Osteocyte (in vitro differentiated cells): ENCODE data around the gene LEKR1. TPM values are rescaled to one million over a fixed set of nuclear protein-coding genes. Genes with fewer than 3 reads are reported as not detected.
A peak's percentile ranks its signal among the peaks of the same experiment; 100 is the strongest.

Source experiments
- DNase-seq: peaks from one replicate; pipeline ENCODE4 v3.0.0; 2021; ENCODE audit warnings: mixed read lengths; ENCODE audit not compliant: unreplicated experiment; ENCODE audit errors: extremely low spot score
- H3K27ac Mint-ChIP-seq: one replicate; pipeline ENCODE4 v1.8.0; 2021; ENCODE audit warnings: mild to moderate bottlenecking, mixed read lengths; ENCODE audit not compliant: unreplicated experiment
- H3K27me3 Mint-ChIP-seq: one replicate; pipeline ENCODE4 v1.8.0; 2021; ENCODE audit warnings: mixed read lengths; ENCODE audit not compliant: unreplicated experiment
- H3K36me3 Mint-ChIP-seq: one replicate; pipeline ENCODE4 v1.8.0; 2021; ENCODE audit warnings: mixed read lengths; ENCODE audit not compliant: unreplicated experiment
- H3K4me1 Mint-ChIP-seq: one replicate; pipeline ENCODE4 v1.8.0; 2021; ENCODE audit warnings: mixed read lengths; ENCODE audit not compliant: unreplicated experiment
- H3K4me3 Mint-ChIP-seq: one replicate; pipeline ENCODE4 v1.8.0; 2021; ENCODE audit warnings: mild to moderate bottlenecking, moderate library complexity, mixed read lengths; ENCODE audit not compliant: unreplicated experiment
- H3K9me3 Mint-ChIP-seq: one replicate; pipeline ENCODE4 v1.8.0; 2021; ENCODE audit warnings: mixed read lengths; ENCODE audit not compliant: unreplicated experiment
- total RNA-seq: library from RNA; stranded (reverse); gene quantifications from 2 replicates; pipeline ENCODE4 v1.2.1, GENCODE V29; 2021
- TF ChIP-seq, protein P1 (sequence below): fragments of 200-600 bp; sonication (generic); IDR thresholded peaks from 2 replicates; pipeline ENCODE4 v1.5.0; 2021; ENCODE audit warnings: antibody characterized with exemption, mild to moderate bottlenecking, moderate library complexity

Gene LEKR1
- total RNA-seq, 1 donor from 2014 or later = 1.0 TPM

GRCh38 chr3:156939315-156939714 is 113.2 kb downstream of the LEKR1 start:
- Mint-ChIP-seq H3K4me1 (no peaks in the 10 kb centered on the region), H3K27ac (no peak overlapping the region), H3K9me3 (no peaks in the 10 kb centered on the region), H3K4me3 (no peak overlapping the region), H3K27me3 (no peaks in the 10 kb centered on the region), H3K36me3 (no peaks in the 10 kb centered on the region)
- DNase-seq = no peak
- TF ChIP-seq, protein P1, sequence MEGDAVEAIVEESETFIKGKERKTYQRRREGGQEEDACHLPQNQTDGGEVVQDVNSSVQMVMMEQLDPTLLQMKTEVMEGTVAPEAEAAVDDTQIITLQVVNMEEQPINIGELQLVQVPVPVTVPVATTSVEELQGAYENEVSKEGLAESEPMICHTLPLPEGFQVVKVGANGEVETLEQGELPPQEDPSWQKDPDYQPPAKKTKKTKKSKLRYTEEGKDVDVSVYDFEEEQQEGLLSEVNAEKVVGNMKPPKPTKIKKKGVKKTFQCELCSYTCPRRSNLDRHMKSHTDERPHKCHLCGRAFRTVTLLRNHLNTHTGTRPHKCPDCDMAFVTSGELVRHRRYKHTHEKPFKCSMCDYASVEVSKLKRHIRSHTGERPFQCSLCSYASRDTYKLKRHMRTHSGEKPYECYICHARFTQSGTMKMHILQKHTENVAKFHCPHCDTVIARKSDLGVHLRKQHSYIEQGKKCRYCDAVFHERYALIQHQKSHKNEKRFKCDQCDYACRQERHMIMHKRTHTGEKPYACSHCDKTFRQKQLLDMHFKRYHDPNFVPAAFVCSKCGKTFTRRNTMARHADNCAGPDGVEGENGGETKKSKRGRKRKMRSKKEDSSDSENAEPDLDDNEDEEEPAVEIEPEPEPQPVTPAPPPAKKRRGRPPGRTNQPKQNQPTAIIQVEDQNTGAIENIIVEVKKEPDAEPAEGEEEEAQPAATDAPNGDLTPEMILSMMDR = no peak

GRCh38 chr3:156941311-156941710 is 115.2 kb downstream of the LEKR1 start:
- Mint-ChIP-seq H3K36me3 (no peaks in the 10 kb centered on the region), H3K4me1 (no peaks in the 10 kb centered on the region), H3K9me3 (peaks cover 13% of the 10 kb centered on the region), H3K27me3 (no peaks in the 10 kb centered on the region), H3K4me3 (no peak overlapping the region), H3K27ac (no peak overlapping the region)
- DNase-seq = no peak
- TF ChIP-seq, protein P1 = no peak

DNA sequence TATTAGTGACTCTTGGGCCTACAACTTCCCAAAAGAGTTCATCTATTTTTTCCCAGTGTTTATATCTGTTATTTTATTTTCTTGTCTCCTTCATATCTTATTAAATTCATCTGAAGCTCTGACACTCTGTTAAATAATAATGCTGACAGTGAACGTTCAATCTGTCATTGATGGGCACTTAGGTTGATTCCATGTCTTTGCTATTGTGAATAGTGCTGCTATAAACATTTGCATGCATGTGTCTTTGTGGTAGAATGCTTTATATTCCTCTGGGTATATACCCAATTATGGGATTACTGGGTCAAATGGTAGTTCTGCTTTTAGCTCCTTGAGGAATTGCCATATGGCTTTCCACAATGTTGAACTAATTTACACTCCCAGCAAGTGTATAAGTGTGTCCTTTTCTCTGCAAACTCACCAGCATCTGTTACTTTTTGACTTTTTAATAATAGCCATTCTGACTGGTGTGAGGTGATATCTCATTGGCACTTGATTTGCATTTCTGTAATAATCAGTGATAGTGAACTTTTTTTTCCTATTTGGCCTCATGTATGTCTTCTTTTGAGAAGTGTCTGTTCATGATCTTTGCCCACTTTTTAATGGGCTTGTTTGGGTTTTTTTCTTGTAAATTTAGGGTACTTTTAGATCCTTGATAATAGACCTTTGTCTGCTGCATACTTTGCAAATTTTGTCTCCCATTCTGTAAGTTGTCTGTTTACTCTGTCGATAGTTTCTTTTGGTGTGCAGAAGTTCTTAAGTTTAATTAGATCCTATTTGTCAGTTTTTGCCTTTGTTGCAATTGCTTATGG is 122.5 kb downstream of the LEKR1 start:
- Mint-ChIP-seq H3K9me3 (peaks cover 21% of the 10 kb centered on the region), H3K4me1 (peaks cover 15% of the 10 kb centered on the region), H3K27me3 (no peaks in the 10 kb centered on the region), H3K36me3 (no peaks in the 10 kb centered on the region), H3K4me3 (no peak overlapping the region), H3K27ac (no peak overlapping the region)
- DNase-seq = no peak
- TF ChIP-seq, protein P1 = no peak

- TF ChIP-seq, protein P1 = no peak
- peaks cover 9% of the 10 kb centered on the region for H3K9me3 Mint-ChIP-seq
- peaks cover 15% of the 10 kb centered on the region for H3K4me1 Mint-ChIP-seq
- no peaks in the 10 kb centered on the region for H3K36me3 Mint-ChIP-seq
- no peak for DNase-seq
- H3K27me3 Mint-ChIP-seq = no peaks in the 10 kb centered on the region
- H3K27ac Mint-ChIP-seq = peak overlapping the region; percentile 58
- no peak overlapping the region for H3K4me3 Mint-ChIP-seq
Observed at GRCh38 chr3:156952011-156952410, 125.9 kb downstream of the LEKR1 start.

GRCh38 chr3:156957715-156958114 is 131.6 kb downstream of the LEKR1 start:
- H3K36me3 Mint-ChIP-seq = no peaks in the 10 kb centered on the region

More at GRCh38 chr3:156957715-156958114, 131.6 kb downstream of the LEKR1 start:
- no peak overlapping the region for H3K4me3 Mint-ChIP-seq
- no peak for DNase-seq
- H3K9me3 Mint-ChIP-seq = peaks cover 9% of the 10 kb centered on the region
- TF ChIP-seq, protein P1 = no peak
- H3K4me1 Mint-ChIP-seq = peaks cover under 1% of the 10 kb centered on the region
- no peak overlapping the region for H3K27ac Mint-ChIP-seq
- H3K27me3 Mint-ChIP-seq = no peaks in the 10 kb centered on the region
